GM21381 (cell line): ENCODE results near the gene SLC6A8.

ENCODE experiments used
- ATAC-seq: cut with Tn5 transposase; IDR thresholded peaks from one replicate; pipeline ENCODE4 v1.9.1; 2021; ENCODE audit warnings: mild to moderate bottlenecking, moderate library complexity; ENCODE audit not compliant: unreplicated experiment

Gene SLC6A8

DNA sequence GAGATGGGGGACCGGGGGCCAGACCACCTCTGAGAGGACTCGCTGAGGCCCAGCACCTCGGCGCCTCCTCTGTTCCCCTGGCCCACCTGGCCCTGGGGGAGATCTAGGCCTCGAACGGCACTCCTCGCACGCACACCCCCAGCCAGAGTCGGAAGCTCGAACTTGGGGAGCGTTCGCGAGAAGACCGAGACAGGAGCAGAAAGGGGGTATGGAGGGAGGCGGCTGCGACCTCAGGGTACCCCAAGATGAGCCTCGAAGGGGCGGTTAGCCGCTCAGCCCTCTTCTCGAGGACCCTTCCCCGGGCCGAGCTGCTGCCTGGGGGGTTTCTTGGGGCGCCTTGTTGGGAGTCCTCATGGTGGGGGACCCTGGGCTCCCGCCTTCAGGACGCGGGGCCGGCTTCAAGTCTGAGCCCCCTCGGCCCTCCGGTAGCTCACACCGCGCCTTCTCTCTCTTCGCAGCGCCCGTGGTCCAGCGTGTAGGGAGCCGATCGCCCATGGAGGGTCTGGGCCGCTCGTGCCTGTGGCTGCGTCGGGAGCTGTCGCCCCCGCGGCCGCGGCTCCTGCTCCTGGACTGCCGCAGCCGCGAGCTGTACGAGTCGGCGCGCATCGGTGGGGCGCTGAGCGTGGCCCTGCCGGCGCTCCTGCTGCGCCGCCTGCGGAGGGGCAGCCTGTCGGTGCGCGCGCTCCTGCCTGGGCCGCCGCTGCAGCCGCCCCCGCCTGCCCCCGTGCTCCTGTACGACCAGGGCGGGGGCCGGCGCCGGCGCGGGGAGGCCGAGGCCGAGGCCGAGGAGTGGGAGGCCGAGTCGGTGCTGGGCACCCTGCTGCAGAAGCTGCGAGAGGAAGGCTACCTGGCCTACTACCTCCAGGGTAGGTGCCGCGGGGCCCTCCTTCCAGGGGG is 40.0 kb upstream of the SLC6A8 start:
- ATAC-seq: no peak

DNA sequence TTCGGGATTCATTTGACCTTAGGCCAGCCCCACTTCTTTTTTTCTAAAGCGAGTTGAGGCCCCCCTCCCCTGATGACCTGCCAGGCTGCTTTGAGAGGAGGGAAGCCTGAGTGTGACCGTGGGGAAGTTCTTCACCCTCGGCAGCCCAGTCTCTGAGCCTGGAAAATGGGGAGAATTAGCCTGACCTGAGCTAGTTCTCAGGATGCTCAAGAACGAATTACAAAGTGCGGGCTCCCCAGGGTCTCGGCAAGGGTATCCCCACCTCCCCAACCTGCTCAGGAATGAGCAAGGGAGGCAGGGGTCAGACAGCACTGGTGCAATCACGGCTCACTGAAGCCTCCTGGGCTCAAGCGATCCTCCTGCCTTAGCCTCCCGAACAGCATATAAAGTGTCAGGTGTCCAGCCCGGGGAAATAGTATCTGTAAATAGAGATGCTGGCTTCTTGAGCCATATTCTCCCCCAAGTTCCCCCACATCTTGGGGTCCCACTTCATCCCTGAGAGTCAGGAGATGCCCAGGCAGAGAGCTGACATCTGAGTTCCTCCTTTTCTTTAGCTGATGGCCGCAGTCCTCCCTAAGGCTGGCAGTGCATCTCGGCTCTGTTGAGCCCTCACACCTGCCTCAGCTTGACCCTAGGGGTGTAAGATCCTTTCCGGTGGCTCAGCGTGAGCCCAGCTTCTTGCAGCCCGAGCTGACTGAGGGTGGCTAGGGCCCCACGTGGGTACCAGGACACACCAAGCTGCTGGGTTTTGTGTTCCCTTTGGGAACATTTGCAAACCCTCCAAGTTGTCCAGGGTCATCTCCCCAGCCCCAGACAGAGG is 39.2 kb upstream of the SLC6A8 start:
- no peak for ATAC-seq

DNA sequence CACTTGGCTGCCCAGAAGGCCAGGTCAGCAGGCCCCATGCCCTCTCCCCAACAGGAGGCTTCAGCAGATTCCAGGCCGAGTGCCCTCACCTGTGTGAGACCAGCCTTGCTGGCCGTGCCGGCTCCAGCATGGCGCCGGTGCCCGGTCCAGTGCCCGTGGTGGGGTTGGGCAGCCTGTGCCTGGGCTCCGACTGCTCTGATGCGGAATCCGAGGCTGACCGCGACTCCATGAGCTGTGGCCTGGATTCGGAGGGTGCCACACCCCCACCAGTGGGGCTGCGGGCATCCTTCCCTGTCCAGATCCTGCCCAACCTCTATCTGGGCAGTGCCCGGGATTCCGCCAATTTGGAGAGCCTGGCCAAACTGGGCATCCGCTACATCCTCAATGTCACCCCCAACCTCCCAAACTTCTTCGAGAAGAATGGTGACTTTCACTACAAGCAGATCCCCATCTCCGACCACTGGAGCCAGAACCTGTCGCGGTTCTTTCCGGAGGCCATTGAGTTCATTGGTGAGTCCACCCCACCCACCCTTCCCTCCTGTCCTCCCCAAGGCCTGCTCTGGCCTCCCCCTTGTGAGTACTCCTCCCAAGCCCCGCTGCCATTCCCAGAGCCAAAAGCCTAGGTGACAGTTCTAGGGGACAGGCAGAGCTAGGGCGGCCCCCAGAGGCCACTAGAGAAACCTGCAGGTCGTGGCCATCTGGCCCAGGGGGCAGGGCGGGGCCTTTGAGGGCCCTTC is 38.4 kb upstream of the SLC6A8 start:
- ATAC-seq: no peak

DNA sequence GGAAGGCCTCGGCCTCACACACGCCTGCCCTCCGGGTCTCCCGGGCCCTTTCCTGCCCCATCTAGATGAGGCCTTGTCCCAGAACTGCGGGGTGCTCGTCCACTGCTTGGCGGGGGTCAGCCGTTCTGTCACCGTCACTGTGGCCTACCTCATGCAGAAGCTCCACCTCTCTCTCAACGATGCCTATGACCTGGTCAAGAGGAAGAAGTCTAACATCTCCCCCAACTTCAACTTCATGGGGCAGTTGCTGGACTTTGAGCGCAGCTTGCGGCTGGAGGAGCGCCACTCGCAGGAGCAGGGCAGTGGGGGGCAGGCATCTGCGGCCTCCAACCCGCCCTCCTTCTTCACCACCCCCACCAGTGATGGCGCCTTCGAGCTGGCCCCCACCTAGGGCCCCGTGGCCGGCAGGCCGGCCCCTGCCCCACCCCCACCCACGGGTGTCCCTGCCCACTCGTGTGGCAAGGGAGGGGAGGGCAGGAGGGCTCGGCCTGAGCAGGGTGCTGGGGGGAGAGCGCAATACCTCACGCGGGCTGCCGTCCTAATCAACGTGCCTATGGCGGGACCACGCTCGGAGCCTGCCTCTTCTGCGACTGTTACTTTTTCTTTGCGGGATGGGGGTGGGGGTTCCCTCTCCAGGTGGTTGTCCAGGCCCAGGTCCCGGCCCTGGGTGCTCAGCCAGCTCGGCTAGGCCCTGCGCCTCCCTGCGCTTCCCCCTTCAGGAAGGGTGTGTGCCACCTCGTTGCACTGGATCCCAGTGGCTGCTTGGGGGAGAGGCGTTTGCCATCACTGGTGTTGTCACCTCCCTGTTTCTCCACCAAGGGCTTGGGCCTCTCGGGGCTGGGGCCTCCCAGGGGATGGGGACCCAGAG is 37.6 kb upstream of the SLC6A8 start:
- ATAC-seq: no peak

DNA sequence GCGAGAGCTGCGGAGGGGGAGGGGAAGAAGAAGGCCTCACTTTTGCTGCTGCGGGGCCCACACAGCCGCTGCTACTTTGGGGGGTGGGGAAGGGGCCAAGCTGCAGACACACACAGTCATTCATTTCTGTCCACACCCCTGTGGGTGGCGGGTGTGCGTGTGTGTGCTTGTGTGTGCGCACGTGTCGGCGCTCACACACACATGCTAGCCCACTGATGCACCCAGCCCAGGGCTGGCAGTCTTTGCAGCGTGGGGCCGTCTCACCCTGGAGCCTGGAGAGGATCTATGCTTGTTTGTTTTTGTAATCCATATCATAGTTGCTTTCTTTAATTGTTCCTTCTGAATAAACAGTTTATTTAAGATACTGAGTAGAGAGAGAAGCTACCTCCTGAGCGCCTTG is 36.8 kb upstream of the SLC6A8 start:
- ATAC-seq: no peak

DNA sequence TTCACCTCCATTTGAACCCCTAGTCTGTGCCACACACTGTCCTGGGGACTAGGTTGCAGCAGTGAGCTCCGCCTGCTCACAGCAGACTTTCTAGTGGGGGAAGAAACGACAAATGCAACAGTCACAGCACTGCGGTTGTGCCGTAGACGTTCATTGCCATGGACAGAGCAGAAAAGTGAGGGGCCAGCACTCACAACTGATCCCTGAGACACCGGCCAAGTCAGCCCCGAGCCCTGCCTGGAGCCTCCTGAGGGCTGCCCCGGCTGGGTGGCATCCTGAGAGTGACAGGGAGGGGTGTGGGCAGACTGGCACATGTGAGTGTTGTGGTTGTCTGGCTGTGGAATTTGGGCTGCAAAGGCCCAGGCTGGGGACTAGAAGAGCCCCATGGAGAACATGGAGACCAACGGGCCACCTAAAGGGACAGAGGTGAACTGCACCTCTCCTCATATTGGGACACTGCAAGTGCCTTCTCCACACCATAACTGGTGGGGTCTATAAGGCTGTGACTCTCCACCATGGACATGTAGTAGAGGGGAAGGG is 36.1 kb upstream of the SLC6A8 start:
- no peak for ATAC-seq

DNA sequence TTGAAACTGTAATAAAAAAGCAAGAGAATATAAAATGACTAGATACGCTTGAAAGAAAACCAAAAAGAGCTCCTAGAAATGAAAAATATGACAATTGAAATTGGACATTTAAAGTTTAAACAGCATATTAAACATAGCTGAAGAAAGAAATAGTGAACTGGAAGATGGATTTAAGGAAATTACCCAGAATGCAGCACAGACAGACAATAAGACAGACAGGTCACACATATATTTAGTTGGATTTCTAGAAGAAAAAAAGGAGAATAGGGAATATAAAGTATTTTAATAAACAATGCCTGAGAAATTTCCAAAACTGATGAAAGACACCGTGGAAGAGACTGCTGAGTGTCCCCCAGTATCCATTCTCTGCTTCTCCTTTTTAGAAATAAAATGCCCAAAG is 34.2 kb upstream of the SLC6A8 start:
- no peak for ATAC-seq

DNA sequence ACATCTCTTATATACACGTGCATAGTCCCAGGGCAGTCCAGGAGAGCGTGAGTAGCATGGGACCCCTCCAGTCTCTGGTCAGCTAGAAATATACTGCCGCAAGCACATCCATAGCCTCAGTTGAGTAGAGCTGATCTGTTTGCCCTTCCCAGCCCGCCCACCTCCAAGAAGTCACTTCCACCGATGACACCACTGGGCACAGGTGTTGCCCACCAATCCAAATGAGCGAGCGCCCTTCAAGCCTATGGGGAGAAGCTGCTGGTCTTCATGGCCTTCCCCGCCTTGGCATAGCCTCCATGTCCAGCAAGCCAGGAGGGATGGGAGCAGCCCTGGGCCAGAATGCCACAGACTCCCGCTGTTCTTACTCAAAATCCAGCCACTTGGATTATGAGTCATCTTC is 30.6 kb upstream of the SLC6A8 start:
- ATAC-seq: no peak

DNA sequence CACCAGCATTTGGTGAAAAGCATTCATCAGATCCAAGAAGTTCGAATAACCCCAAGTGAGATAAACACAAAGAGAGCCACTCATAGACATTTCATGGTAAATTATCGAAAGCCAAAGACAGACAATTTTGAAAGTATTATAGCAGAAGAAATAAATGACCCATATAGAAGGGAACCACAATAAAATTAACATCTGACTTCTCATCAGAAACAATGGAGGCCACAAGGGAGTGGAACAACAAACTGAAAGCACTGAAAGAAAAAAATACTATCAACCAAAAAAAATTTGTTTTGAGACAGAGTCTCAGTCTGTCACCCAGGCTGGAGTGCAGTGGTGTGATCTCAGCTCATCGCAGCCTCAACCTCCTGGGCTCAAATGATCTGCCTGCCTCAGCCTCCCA is 28.5 kb upstream of the SLC6A8 start:
- no peak for ATAC-seq

DNA sequence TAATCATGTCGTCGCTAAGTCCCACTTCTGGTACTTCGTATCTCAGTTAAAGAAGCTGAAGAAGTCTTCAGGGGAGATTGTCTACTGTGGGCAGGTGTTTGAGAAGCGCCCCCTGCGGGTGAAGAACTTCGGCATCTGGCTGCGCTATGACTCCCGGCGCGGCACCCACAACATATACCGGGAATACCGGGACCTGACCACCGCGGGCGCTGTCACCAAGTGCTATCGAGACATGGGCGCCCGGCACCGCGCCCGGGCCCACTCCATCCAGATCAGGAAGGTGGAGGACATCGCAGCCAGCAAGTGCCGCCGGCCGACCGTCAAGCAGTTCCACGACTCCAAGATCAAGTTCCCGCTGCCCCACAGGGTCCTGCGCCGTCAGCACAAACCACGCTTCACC is 25.5 kb upstream of the SLC6A8 start:
- ATAC-seq: no peak

DNA sequence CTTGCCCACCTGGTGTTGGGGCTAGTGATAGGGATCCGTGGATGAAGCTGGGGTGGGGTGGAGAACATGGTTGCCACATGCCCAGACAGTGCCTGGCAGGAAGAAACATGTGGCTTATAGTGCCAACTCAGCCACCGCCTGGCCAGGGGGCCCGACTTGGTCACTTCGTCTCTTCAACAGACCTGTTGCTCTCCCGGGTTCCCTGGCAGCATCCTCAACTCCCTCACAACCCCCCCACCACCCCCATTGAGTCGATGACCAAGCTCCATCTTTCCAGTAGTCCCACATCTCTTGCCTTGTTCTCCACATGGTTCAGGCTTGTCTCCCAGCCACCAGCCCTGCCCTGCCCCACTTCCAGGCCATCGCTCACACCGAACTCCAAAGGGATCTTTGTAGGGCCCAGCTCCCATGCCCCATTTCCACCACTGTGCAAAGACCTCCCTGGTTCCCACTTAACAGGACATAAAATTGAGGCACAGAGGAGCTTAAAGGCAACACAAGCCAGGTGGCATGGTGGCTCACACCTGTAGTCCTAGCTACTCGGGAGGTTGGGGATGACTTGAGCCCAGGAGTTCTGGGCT is 21.9 kb upstream of the SLC6A8 start:
- no peak for ATAC-seq

DNA sequence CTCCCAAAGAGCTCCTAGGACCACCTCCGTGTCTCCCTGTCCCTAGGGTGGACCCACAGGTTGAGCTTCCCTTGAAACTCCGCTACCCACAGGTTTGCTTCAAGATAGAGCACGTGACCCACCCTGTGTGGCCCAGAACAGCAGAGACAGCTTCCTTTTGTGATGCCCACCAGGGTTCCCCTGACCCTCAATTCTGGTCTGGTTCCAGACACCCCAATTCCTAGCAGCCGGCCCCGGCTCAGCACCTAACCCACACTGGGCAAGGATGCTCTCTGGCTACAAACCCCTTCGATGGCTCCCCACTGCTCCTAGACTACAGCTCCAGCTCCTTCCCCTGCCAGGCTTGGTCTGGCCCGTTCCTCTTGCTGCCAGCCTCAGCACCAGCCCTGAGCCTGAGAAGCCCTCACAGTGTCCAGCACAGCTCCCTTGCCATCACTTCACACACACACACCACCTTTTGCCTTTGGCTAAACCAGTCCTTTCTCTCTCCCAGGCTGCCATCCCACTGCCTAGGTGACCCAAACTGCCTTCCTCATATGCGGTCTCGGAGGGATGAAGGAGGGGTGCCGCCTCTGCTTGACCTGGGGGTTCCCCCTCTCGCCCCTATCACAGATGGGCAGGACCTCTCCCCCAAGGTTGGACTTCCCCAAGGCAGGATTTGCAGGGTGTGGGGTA is 20.3 kb upstream of the SLC6A8 start:
- no peak for ATAC-seq

DNA sequence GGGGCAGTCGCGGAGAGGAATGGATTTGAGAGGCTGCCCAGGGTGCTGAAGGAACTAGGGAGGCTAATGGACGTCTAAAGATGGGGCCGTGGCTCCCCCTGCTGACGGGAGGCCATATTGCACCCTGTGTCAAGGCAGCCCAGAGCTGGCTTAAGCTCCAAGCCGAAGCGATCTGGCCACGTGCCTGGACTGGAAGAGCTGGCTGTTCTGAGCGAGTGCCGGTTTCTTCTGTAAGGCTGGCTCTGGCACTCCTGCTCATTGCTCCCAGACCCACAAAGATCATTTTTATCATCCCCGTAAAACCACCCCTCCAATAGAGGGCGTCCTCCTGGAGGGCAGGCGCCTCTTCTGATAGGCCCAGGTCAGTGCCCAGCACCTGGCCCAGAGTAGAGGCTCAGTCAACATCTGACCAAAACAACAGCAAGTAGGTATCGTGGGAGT is 19.8 kb upstream of the SLC6A8 start:
- ATAC-seq: no peak

DNA sequence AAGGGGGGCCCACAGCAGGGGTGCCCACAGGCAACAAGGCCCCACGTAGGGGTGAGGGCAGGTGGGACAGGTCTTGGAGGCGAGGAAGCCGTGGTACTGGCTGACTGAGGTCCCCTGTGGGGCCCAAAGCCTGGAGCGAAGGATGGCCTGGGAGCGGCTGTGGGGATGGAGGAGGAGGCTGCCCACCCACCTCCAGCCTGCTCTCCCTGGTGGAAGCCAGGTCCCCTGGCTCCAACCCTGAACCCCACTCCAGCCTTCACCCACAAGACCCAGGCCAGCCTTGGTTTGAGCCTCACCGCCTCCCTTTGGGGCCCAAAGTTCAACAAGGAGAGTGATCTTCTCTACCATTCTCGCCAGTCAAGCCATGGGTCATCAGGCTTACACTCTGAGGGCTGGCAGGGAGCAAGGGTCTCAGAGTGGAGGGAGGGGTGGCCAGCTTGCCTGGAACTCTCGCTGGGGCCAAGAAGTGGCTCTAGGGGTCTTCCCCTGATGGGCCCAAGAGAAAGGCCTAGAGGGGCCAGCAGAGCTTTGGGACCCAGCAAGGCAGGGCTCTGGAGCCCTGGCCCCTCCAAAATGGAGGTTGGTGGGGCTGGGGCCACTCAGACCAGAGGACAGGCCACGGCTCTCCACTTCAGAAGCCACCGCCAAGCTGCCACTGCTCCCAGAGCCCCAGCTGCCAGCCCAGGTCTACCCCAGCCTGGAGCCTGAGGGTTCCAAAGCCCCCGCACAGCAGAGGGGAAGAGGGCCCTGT is 19.1 kb upstream of the SLC6A8 start:
- ATAC-seq: no peak

DNA sequence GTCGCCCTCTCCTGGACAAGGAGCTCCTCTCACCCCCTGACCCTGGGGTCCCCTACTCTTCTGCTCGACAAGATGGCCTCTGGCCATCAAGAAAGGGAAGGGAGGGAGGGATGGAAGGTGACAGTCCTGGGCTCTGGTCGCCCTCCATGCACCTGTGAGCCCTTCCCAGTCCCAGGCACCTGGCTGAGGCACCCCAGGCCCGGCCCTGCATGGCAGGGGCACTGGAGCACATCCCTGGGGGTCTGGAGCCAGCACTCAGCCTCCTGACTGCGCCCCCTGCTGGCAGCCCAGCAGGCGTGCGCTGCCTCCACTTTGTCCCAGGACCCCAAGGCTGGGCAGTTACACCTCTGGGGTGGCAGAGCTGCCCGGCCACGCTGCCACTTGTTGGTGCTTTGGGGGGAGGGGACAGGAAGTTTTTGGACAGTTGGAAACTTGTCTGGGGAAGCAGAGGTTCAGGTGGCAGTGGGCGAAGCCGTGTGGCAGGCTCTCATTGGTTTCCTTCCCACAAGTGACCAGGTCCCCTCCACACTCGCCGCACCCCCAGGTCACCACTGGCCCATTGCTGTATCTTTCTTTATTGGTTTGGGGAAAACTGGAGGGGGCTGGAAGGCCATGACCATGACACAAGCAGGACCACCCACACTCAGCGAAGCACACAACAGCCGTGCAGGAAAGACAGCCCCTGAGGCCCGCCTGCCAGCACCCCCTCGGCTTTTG is 18.4 kb upstream of the SLC6A8 start:
- no peak for ATAC-seq

DNA sequence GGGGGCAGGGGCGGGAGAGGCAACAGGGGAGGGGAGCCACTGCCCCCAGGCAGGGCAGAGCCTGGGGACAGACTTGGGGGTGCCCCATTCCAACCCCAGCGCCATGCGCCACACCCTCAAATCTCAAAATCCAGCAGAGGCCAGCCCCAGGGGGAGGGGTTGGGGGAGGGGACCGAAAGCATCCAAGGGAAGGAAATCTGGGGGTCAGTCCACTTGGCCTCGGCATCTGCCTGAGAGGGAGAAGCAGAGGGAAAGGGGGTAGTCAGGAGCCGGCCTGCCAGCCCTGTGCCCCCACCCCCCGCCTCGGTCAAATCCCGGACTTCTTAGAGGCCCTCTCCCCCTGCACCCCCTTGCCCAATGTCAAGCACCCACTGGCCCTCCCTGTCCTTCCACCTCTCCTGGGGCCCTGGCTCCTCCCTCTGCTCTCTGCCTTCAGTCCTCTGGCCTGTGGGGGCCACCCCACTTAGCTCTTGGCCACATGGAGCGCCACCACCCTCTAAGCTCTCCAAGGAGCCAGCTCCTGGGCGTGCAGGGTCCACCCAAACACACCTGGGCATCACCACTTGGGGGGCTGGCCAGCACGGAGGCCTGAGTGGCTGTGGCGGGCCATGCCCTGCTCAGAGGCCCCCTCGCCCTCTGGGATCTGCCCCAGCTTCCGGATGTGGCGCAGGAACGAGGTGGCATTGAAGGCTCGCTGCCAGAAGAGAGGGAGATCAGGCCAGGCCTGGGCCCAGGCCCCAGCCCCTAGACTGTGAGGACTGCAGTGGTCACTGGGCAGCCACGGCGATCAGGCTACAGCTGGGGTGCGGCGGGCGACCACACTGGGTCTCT is 17.6 kb upstream of the SLC6A8 start:
- ATAC-seq: no peak
